Measurements from ENCODE around the gene UBTD1. TPM values are rescaled to one million over a fixed set of nuclear protein-coding genes. Genes with fewer than 3 reads are reported as not detected.

The UBTD1 gene
- total and polyA plus RNA-seq, 10 of the 15 experiments (the other 5 are each of a cell fraction or from before 2014, with no cell fraction given), result 0.04 to 1.5 (median 1.2) TPM; not detected in 1

GRCh38 chr10:97593421-97593820, 94.7 kb downstream of the UBTD1 start:
- H3K4me3 ChIP-seq, result no peak overlapping the region
- ATAC-seq (no peak), FAIRE-seq (no peak), DNase-seq (ENCODE audit: low read depth, low spot score) (no peak)
- no peaks in the 10 kb centered on the region for H3K79me2 ChIP-seq (ENCODE audit: control insufficient read depth, insufficient read depth, low read length)
- H2AFZ ChIP-seq (ENCODE audit: control insufficient read depth, low read depth, low read length), result no peak overlapping the region
- BruUV-seq (replicated peaks), result no TSS peak
- no peak overlapping the region for H3K9ac ChIP-seq (ENCODE audit: control insufficient read depth, insufficient read depth, low read length)
- TF ChIP-seq SKIL (IDR thresholded peaks at IDR 0.05; ENCODE audit: low read depth, poor library complexity, severe bottlenecking) (no peak), SRF (IDR thresholded peaks at IDR 0.05; ENCODE audit: low read depth in 2 of 2, low read length in 2 of 2) (no peak)
- H4K20me1 ChIP-seq (ENCODE audit: control insufficient read depth, insufficient read depth), result no peaks in the 10 kb centered on the region
- ChIA-PET SMC1A (ENCODE audit: uncharacterized antibody, unreplicated experiment) (no interaction called here), RAD21 (ENCODE audit: unreplicated experiment) (no interaction called here), POLR2A (interaction anchor here (0.5 kb wide), 1 partner anchor 17 kb away, joined by 3 read pairs; no protein-coding TSS in a partner anchor), CTCF (interaction anchor here (0.7 kb wide), 1 partner anchor 22 kb away, joined by 3 read pairs; no protein-coding TSS in a partner anchor)
- H3K4me2 ChIP-seq (ENCODE audit: control insufficient read depth, insufficient read depth), result no peak overlapping the region
- in situ Hi-C loops (cut with MboI), result no loop called here
- no peak overlapping the region for H3K27ac ChIP-seq (ENCODE audit: control insufficient read depth, insufficient read depth)
- H3K36me3 ChIP-seq (ENCODE audit: control insufficient read depth in 2 of 2, insufficient read depth in 2 of 2, low read length in 1 of 2), result no peaks in the 10 kb centered on the region
- intact Hi-C loops (cut with micrococcal nuclease; ENCODE audit: unreplicated experiment), result no loop called here
- H3K27me3 ChIP-seq (replicated peaks in 1 of 2; ENCODE audit: control insufficient read depth in 2 of 2, insufficient read depth in 2 of 2, low read length in 1 of 2), result no peaks in the 10 kb centered on the region
- WGBS (ENCODE audit: insufficient coverage, insufficient replicate concordance, low lambda C conversion rate, missing lambda C conversion rate), result 95% methylated on average over 4 of the region's 4 CpGs
- H3K9me3 ChIP-seq (replicated peaks; ENCODE audit: control insufficient read depth, insufficient read depth, low read length), result no peaks in the 10 kb centered on the region
- no peaks in the 10 kb centered on the region for H3K4me1 ChIP-seq (ENCODE audit: control insufficient read depth, insufficient read depth, low read length)

Measured in GM12878 (cell line).